ENCODE measurements around the gene IL7R. TPM values are rescaled to one million over a fixed set of nuclear protein-coding genes. Genes with fewer than 3 reads are reported as not detected.

Gene IL7R
- polyA plus RNA-seq, 2 of the 4 experiments (the other 2 are of a cell fraction), result 0.13 to 0.18 TPM

GRCh38 chr5:35832762-35833161 is 23.9 kb upstream of the IL7R start:
- H3K4me3 ChIP-seq, result no peak overlapping the region
- no peak for FAIRE-seq
- DNase-seq (ENCODE audit: low read depth in 1 of 2, low spot score in 1 of 2), result no peak

DNA sequence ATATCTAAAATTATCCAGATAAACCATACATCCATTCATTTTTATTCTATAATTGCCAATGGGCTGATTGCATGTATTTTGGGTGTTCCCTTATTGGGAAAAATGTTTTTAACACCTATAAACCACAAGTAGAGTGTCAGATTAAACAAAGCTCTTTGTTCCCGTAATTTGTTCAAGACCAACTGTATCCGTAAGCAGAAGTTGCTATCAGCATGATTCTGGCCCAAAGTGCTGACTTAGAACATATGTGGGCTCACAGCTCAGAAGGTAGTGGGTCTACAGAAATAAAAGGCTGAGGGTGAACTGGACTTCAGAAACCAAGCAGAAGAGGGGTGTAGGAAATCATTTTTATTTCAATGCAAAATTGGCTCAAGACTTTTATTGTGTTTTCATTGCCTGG is 23.5 kb upstream of the IL7R start:
- DNase-seq (ENCODE audit: low read depth in 1 of 2, low spot score in 1 of 2) (no peak), FAIRE-seq (no peak), ATAC-seq (no peak)
- no peak overlapping the region for H3K4me3 ChIP-seq
- H3K4me1 ChIP-seq, result no peaks in the 10 kb centered on the region
- no peaks in the 10 kb centered on the region for H3K9me3 ChIP-seq
- no peak for TF ChIP-seq RAD21 (conservative IDR thresholded peaks at IDR 0.05 in 1 of 2, IDR thresholded peaks at IDR 0.05 in 1 of 2)
- TF ChIP-seq EHF (CRISPR knock-in tag; IDR thresholded peaks at IDR 0.05), result no peak
- TF ChIP-seq, protein P1, sequence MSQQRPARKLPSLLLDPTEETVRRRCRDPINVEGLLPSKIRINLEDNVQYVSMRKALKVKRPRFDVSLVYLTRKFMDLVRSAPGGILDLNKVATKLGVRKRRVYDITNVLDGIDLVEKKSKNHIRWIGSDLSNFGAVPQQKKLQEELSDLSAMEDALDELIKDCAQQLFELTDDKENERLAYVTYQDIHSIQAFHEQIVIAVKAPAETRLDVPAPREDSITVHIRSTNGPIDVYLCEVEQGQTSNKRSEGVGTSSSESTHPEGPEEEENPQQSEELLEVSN (IDR thresholded peaks at IDR 0.05; ENCODE audit: borderline replicate concordance, low read depth), result no peak
- TF ChIP-seq NFE2L2 (conservative IDR thresholded peaks at IDR 0.05; ENCODE audit: low read length), result no peak
- no peak for TF ChIP-seq NPAS2 (CRISPR knock-in tag; IDR thresholded peaks at IDR 0.05; ENCODE audit: borderline replicate concordance)
- TF ChIP-seq POLR2AphosphoS2 (conservative IDR thresholded peaks at IDR 0.05; ENCODE audit: low read length), result no peak
- TF ChIP-seq NR3C1 (IDR thresholded peaks at IDR 0.05), result no peak
- no peak for TF ChIP-seq JUNB (IDR thresholded peaks at IDR 0.05)
- no peak for TF ChIP-seq MAZ (IDR thresholded peaks at IDR 0.05; ENCODE audit: borderline replicate concordance, low read depth, low read length)
- no peak for TF ChIP-seq HEYL (CRISPR knock-in tag; IDR thresholded peaks at IDR 0.05)
- TF ChIP-seq CEBPB (IDR thresholded peaks at IDR 0.05), result no peak
- no peak for TF ChIP-seq BCL3 (IDR thresholded peaks at IDR 0.05)
- TF ChIP-seq PHF8 (IDR thresholded peaks at IDR 0.05; ENCODE audit: borderline replicate concordance, low read depth), result no peak
- no peak for TF ChIP-seq EP300 (IDR thresholded peaks at IDR 0.05)
- no peak for TF ChIP-seq BHLHE40 (IDR thresholded peaks at IDR 0.05; ENCODE audit: low read depth, low read length)
- TF ChIP-seq CTCF (IDR thresholded peaks at IDR 0.05), result no peak
- TF ChIP-seq MYC (IDR thresholded peaks at IDR 0.05; ENCODE audit: borderline replicate concordance, low read length), result no peak
- TF ChIP-seq MAFK (IDR thresholded peaks at IDR 0.05; ENCODE audit: partially characterized antibody), result no peak
- H3K4me2 ChIP-seq, result no peak overlapping the region
- WGBS (ENCODE audit: missing lambda C conversion rate), result 25% methylated on average over 2 of the region's 2 CpGs
- ChIA-PET CTCF (no interaction called here), POLR2A (no interaction called here)
- no peak overlapping the region for H3K27ac ChIP-seq

More at GRCh38 chr5:35832762-35833161, 23.9 kb upstream of the IL7R start:
- WGBS (ENCODE audit: missing lambda C conversion rate), result 7% methylated on average over 2 of the region's 2 CpGs
- ATAC-seq, result no peak
- Histone ChIP-seq H3K4me1 (no peaks in the 10 kb centered on the region), H3K9me3 (no peaks in the 10 kb centered on the region), H3K27ac (no peak overlapping the region), H3K4me2 (no peak overlapping the region)
- TF ChIP-seq ESRRA (IDR thresholded peaks at IDR 0.05; ENCODE audit: borderline replicate concordance, low read length), result no peak
- TF ChIP-seq FOXS1 (CRISPR knock-in tag; IDR thresholded peaks at IDR 0.05), result no peak
- TF ChIP-seq CBX2 (IDR thresholded peaks at IDR 0.05; ENCODE audit: borderline replicate concordance, low read depth), result no peak
- no peak for TF ChIP-seq JUNB (IDR thresholded peaks at IDR 0.05)
- TF ChIP-seq PHF8 (IDR thresholded peaks at IDR 0.05; ENCODE audit: borderline replicate concordance, low read depth), result no peak
- no peak for TF ChIP-seq MAFK (IDR thresholded peaks at IDR 0.05; ENCODE audit: partially characterized antibody)
- TF ChIP-seq TP53 (CRISPR knock-in tag; IDR thresholded peaks at IDR 0.05), result no peak
- no peak for TF ChIP-seq HOXB5 (CRISPR knock-in tag; IDR thresholded peaks at IDR 0.05)
- no peak for TF ChIP-seq EHMT2 (IDR thresholded peaks at IDR 0.05; ENCODE audit: low read depth)
- no peak for TF ChIP-seq KDM5A (IDR thresholded peaks at IDR 0.05)
- TF ChIP-seq HOXB13 (CRISPR knock-in tag; IDR thresholded peaks at IDR 0.05; ENCODE audit: low read depth), result no peak
- ChIA-PET POLR2A (no interaction called here), CTCF (no interaction called here)
